NT2/D1 (cell line): Measurements from ENCODE around the gene PIK3R1.

Experiments used
- SUZ12 ChIP-seq: IDR thresholded peaks from 2 replicates; pipeline ENCODE4 v1.6.1; 2011; ENCODE audit not compliant: insufficient read length, insufficient read depth; ENCODE audit errors: extremely low read depth
- YY1 ChIP-seq: IDR thresholded peaks from 2 replicates; pipeline ENCODE4 v1.6.1; 2011; ENCODE audit not compliant: insufficient read length, insufficient read depth
- ZNF274 ChIP-seq: IDR thresholded peaks from 2 replicates; pipeline ENCODE4 v1.6.1; 2011; ENCODE audit warnings: mild to moderate bottlenecking, low read depth, low read length

- no peak for TF ChIP-seq ZNF274
- TF ChIP-seq YY1 = no peak
- TF ChIP-seq SUZ12 = no peak
Observed at GRCh38 chr5:68299575-68299974, 84.0 kb downstream of the PIK3R1 start.
